Endothelial cell of umbilical vein (primary cell): ENCODE results near the gene PPP2R2C. TPM values are rescaled to one million over a fixed set of nuclear protein-coding genes. Genes with fewer than 3 reads are reported as not detected.

Source experiments
- BruUV-seq: library from RNA; stranded (reverse); fragments of 400-500 nt; replicated peaks from 2 replicates; lab custom pipeline; 2021; lab: Mats Ljungman, UMichigan
- CTCF ChIA-PET: fragments of 300-600, 350-600 bp; sonication (Branson Sonifier 250); formaldehyde crosslinking; loops from one replicate; lab custom pipeline; 2021; ENCODE audit warnings: antibody characterized with exemption, inconsistent platforms; lab: Charles Lee
- POLR2A ChIA-PET: fragments of 300-600, 350-600 bp; sonication (Branson Sonifier 250); formaldehyde crosslinking; loops from one replicate; lab custom pipeline; 2021; ENCODE audit warnings: antibody characterized with exemption, inconsistent platforms; lab: Charles Lee
- DNase-seq: peaks from one replicate; pipeline ENCODE4 v3.0.0-alpha.2; 2011; ENCODE audit warnings: low read depth, low spot score
- FAIRE-seq: peaks from 2 replicates; lab custom pipeline; 2011; peaks lifted over from hg19 to GRCh38; lab: Jason Lieb, UNC
- H2AFZ ChIP-seq: 2 replicates; pipeline ENCODE4 v1.6.0; 2012; ENCODE audit warnings: low read depth, low read length, control low read depth, inconsistent platforms
- H3K27ac ChIP-seq: 2 replicates; pipeline ENCODE4 v1.5.1; 2011; ENCODE audit warnings: low read depth, mild to moderate bottlenecking, control low read depth, low read length, moderate library complexity; ENCODE audit not compliant: insufficient read depth
- H3K27me3 ChIP-seq, 2 experiments: 2 replicates each; pipeline versions ENCODE4 v1.6.0 to v1.6.1; 2011; ENCODE audit warnings: low read length in 2 of 2, mixed read lengths in 1 of 2; ENCODE audit not compliant: control insufficient read depth in 2 of 2, insufficient read depth in 2 of 2
- H3K36me3 ChIP-seq, 2 experiments: 2 replicates in 1 of 2; 3 replicates in 1 of 2; pipeline ENCODE4 v1.5.1; 2011; ENCODE audit warnings: low read length in 2 of 2, mild to moderate bottlenecking in 1 of 2, moderate library complexity in 1 of 2; ENCODE audit not compliant: control insufficient read depth in 2 of 2, insufficient read depth in 2 of 2; ENCODE audit errors: extremely low read depth in 1 of 2
- H3K4me1 ChIP-seq: 3 replicates; pipeline ENCODE4 v1.5.1; 2011; ENCODE audit warnings: mild to moderate bottlenecking, low read length; ENCODE audit not compliant: control insufficient read depth, insufficient read depth; ENCODE audit errors: extremely low read depth
- H3K4me2 ChIP-seq: 2 replicates; pipeline ENCODE4 v1.6.1; 2011; ENCODE audit warnings: low read length, control low read depth, mixed read lengths; ENCODE audit not compliant: insufficient read depth
- H3K4me3 ChIP-seq, 3 experiments: fragments of 200-600 bp in 1 of 3; sonication (generic), shearing (Covaris generic) in 1 of 3; replicated peaks in 1 of 3; 2 replicates each; pipeline ENCODE4 v1.5.1; 2011 to 2016; ENCODE audit warnings: control low read depth in 3 of 3, low read length in 3 of 3, mild to moderate bottlenecking in 2 of 3, inconsistent platforms in 1 of 3, low read depth in 1 of 3, moderate library complexity in 1 of 3; ENCODE audit not compliant: insufficient read depth in 1 of 3
- H3K79me2 ChIP-seq: 2 replicates; pipeline ENCODE4 v1.6.0; 2012; ENCODE audit warnings: low read length, inconsistent platforms; ENCODE audit not compliant: control insufficient read depth, insufficient read depth
- H3K9ac ChIP-seq: replicated peaks from 2 replicates; pipeline ENCODE3; 2011; ENCODE audit warnings: low read length, control low read depth; ENCODE audit not compliant: insufficient read depth; ENCODE audit errors: extremely low read depth
- H3K9me1 ChIP-seq: replicated peaks from 3 replicates; pipeline ENCODE4 v1.6.0; 2011; ENCODE audit warnings: mild to moderate bottlenecking, low read length; ENCODE audit not compliant: control insufficient read depth, insufficient read depth; ENCODE audit errors: extremely low read depth
- H3K9me3 ChIP-seq: replicated peaks from 2 replicates; pipeline ENCODE4 v1.5.1; 2012; ENCODE audit warnings: low read length, inconsistent platforms; ENCODE audit not compliant: control insufficient read depth, insufficient read depth
- H4K20me1 ChIP-seq: replicated peaks from 2 replicates; pipeline ENCODE3; 2011; ENCODE audit warnings: mild to moderate bottlenecking, low read length; ENCODE audit not compliant: control insufficient read depth, insufficient read depth; ENCODE audit errors: extremely low read depth
- EZH2 ChIP-seq: IDR thresholded peaks from 2 replicates; pipeline ENCODE4 v1.6.1; 2012; ENCODE audit warnings: borderline replicate concordance, low read depth, mild to moderate bottlenecking, moderate library complexity, low read length, inconsistent platforms; ENCODE audit not compliant: severe bottlenecking
- FOS ChIP-seq: IDR thresholded peaks from 2 replicates; pipeline ENCODE4 v1.6.1; 2011; ENCODE audit warnings: mild to moderate bottlenecking, low read length, moderate library complexity, borderline replicate concordance; ENCODE audit not compliant: insufficient read depth
- GATA2 ChIP-seq: IDR thresholded peaks from 2 replicates; pipeline ENCODE4 v1.7.0; 2011; ENCODE audit warnings: low read depth, mild to moderate bottlenecking, moderate library complexity, mixed read lengths, low read length; ENCODE audit not compliant: insufficient read length, insufficient read depth
- JUN ChIP-seq: IDR thresholded peaks from 2 replicates; pipeline ENCODE4 v1.6.1; 2011; ENCODE audit warnings: borderline replicate concordance, low read depth; ENCODE audit not compliant: insufficient read length, insufficient read depth
- MAX ChIP-seq: IDR thresholded peaks from 2 replicates; pipeline ENCODE4 v1.6.1; 2011; ENCODE audit not compliant: insufficient read depth, insufficient read length
- MYC ChIP-seq: IDR thresholded peaks from one replicate; pipeline ENCODE4 v1.6.1; 2011; ENCODE audit warnings: mild to moderate bottlenecking, low read depth, low read length
- POLR2A ChIP-seq: IDR thresholded peaks from 2 replicates; pipeline ENCODE4 v1.6.1; 2012; ENCODE audit warnings: low read depth, mild to moderate bottlenecking, control low read depth, low read length
- POLR2AphosphoS5 ChIP-seq: IDR thresholded peaks from 2 replicates; pipeline ENCODE4 v1.6.1; 2012; ENCODE audit warnings: low read depth, mild to moderate bottlenecking, control low read depth, low read length, moderate library complexity; ENCODE audit not compliant: insufficient read depth
- dilution Hi-C: fragments of 300-500 bp; cut with MboI; formaldehyde crosslinking; loops from one replicate; pipeline ENCODE4 v1.15.0; 2019; ENCODE audit warnings: low sequenced_read_pairs; ENCODE audit not compliant: extremely low pct_ligation_motif_present
- intact Hi-C: fragments of 100-400 bp; cut with micrococcal nuclease; formaldehyde crosslinking; loops from one replicate; pipeline ENCODE4 v1.10.0; 2022
- polyA plus RNA-seq, 4 experiments: library from polyadenylated mRNA; depleted of rRNA in 3 of 4; stranded (reverse) in 3 of 4; unstranded in 1 of 4; fragments of >200 nt; gene quantifications; 2 replicates each; pipeline versions ENCODE4 v1.2.1 to v1.2.3, GENCODE V29; 2011 to 2012; ENCODE audit warnings: missing spikeins in 1 of 4
- total RNA-seq: library from RNA; stranded (reverse); gene quantifications from 2 replicates; pipeline ENCODE4 v1.2.3, GENCODE V29; 2021

The PPP2R2C gene
- total and polyA plus RNA-seq, 2 donors (not counting 3 experiments of a cell fraction or from before 2014, with no cell fraction given) = 0.03 to 0.09 TPM

- ChIA-PET CTCF (interaction anchor here (1.0 to 5.1 kb wide), 2 partner anchors 8 to 12 kb away, joined by 4 to 24 read pairs; no protein-coding TSS in a partner anchor), POLR2A (no interaction called here)
- Histone ChIP-seq H3K27me3 (peaks cover 3% of the 10 kb centered on the region in 2 experiments), H3K79me2 (no peaks in the 10 kb centered on the region), H3K4me3 (no peak overlapping the region), H3K27ac (no peak overlapping the region), H4K20me1 (no peaks in the 10 kb centered on the region), H3K4me2 (no peak overlapping the region), H3K9me1 (no peaks in the 10 kb centered on the region), H2AFZ (no peak overlapping the region), H3K9ac (no peak overlapping the region), H3K36me3 (no peaks in the 10 kb centered on the region), H3K9me3 (no peaks in the 10 kb centered on the region), H3K4me1 (no peaks in the 10 kb centered on the region)
- no TSS peak for BruUV-seq
- TF ChIP-seq POLR2AphosphoS5 = no peak
- no peak for TF ChIP-seq POLR2A
- TF ChIP-seq EZH2 = no peak
- no peak for TF ChIP-seq FOS
- TF ChIP-seq MAX = no peak
- TF ChIP-seq JUN = no peak
- TF ChIP-seq GATA2 = no peak
- TF ChIP-seq MYC = no peak
- intact Hi-C loops = no loop called here
- DNase-seq (no peak), FAIRE-seq (no peak)
- dilution Hi-C loops = no loop called here
These were observed 133.2 kb downstream of the PPP2R2C start for GRCh38 chr4:6338951-6339817.
